Measurements from ENCODE around the gene KCNJ16.
A peak's percentile ranks its signal among the peaks of the same experiment; 100 is the strongest.

The KCNJ16 gene

GRCh38 chr17:70165383-70165782 is 90.4 kb downstream of the KCNJ16 start:
- DNase-seq (ENCODE audit: extremely low spot score) = no peak
- ChIA-PET POLR2A (no interaction called here), CTCF (interaction anchor here (1.1 kb wide), 1 partner anchor 13 kb away, joined by 3 read pairs; no protein-coding TSS in a partner anchor)
- TF ChIP-seq CTCF (IDR thresholded peaks at IDR 0.05; ENCODE audit: control extremely low read depth, extremely low read depth, low read depth, missing control alignments) = no peak

DNA sequence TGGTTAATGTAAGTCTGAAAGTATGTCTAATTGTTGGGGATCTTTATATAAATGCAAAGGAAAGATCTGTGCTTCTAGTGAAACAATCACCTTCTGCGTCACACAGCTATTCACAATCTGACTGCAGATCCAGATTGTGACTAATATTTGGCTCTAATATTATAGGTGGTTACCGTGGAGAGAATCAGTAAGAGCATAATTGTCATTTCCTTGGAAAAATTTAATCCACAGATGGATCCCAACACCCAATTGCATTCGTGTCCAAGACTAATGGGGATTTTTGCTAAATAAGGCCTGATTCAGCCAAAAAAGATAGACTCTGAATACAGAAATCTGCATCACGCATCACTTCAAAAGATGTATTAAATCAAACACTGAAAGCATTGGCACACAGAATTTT is 91.6 kb downstream of the KCNJ16 start:
- no peak for TF ChIP-seq CTCF (IDR thresholded peaks at IDR 0.05; ENCODE audit: control extremely low read depth, extremely low read depth, low read depth, missing control alignments)
- ChIA-PET POLR2A (no interaction called here), CTCF (interaction anchor here (1.1 to 1.3 kb wide), 3 partner anchors 11 to 35 kb away, joined by 3 read pairs; no protein-coding TSS in a partner anchor)
- no peak for DNase-seq (ENCODE audit: extremely low spot score)

DNA sequence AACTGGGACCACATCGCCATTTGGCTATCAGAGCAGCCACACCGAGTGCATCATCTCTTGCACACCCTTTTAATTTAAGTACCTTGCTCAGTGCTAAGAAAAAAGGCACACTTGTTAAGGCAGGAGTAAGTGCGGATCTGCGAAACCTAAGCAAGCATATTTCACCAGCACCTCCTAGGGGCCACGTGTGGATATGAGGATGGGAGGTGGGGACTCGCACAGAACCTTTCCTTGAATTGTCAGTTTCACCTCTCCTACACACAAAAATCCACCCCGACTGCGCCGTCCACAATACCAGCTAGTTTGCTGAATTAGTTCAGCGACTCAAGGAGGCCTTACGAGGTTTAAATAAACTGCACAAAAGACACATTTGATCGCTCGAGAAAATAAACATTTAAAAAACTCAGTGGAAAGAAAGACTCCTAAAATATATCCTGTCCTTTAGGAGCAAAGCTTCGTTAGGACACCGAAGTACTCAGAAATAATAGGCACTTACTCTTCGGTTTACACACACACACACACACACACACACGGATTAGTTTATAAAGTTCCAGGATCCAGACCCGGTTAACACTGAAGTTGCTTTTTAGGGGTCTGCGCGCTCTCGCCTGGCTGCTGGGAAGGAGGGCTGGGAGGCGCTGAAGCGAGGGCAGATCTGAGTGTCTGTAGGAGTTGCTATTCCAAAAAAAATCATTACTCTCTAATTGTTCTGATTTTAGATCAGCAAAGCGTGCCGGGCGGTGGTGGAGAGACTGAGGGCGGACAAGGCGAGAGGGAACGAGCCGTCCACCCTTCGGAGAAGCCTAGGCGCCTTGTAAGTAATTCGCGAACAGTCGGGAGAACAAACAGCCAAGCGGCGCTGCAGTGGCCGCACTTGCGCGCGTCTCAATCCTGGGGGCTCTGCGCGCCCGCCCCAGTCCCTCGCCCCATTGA is 93.3 kb downstream of the KCNJ16 start:
- POLR2A ChIA-PET = no interaction called here
- DNase-seq (ENCODE audit: extremely low spot score) = peak; percentile 46
- CTCF ChIA-PET = interaction anchor here (0.6 to 1.5 kb wide), 5 partner anchors 16 to 602 kb away, joined by 3 to 6 read pairs (median 4); no protein-coding TSS in a partner anchor
- TF ChIP-seq CTCF (IDR thresholded peaks at IDR 0.05; ENCODE audit: control extremely low read depth, extremely low read depth, low read depth, missing control alignments) = peak; percentile 42

DNA sequence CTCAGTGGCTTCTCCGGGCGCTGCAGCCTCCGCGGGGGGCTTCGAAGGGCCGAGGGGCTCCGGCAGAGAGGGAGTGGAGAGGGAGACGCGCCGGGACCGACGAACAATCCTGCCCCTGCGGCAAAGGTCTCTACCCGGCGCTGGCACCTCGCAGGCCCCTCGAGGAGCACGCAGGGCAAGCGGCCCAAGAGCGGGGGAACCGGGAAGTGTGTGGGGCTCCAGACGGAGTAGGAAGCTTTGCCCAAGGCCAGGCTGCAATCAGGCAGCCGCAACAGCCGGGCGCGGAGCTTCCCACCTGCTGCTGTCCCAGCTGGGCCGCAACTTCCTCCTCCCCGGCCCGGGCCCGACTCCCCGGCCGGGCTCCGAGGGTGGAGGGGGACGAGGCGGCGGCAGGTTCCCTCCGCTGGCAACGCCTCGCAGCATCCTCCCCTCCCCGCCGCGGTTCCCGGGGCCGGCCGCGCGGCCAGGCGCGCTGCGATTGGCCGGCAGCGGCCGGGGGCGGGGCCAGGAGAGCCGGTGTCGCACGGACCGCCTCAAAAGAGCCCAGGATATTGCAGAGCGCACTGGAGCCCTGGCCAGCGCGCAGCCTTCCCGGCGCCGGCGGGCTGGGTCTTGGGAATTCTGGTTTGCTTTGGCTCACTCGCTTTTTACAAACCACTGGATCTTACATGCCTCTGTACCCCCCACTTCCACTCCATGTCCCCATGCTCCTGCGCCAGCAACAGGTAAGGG is 94.1 kb downstream of the KCNJ16 start, which contains the start of gene KCNJ2:
TSS of gene KCNJ2 (plus strand) at position 556 of the 732 bp plus-strand sequence. CDS start 5,508 bp downstream, outside the sequence.
- DNase-seq (ENCODE audit: extremely low spot score) = peak; percentile 89
- ChIA-PET POLR2A (no interaction called here), CTCF (interaction anchor here (1.7 kb wide), 1 partner anchor 562 kb away, joined by 4 read pairs; no protein-coding TSS in a partner anchor)
- no peak for TF ChIP-seq CTCF (IDR thresholded peaks at IDR 0.05; ENCODE audit: control extremely low read depth, extremely low read depth, low read depth, missing control alignments)

DNA sequence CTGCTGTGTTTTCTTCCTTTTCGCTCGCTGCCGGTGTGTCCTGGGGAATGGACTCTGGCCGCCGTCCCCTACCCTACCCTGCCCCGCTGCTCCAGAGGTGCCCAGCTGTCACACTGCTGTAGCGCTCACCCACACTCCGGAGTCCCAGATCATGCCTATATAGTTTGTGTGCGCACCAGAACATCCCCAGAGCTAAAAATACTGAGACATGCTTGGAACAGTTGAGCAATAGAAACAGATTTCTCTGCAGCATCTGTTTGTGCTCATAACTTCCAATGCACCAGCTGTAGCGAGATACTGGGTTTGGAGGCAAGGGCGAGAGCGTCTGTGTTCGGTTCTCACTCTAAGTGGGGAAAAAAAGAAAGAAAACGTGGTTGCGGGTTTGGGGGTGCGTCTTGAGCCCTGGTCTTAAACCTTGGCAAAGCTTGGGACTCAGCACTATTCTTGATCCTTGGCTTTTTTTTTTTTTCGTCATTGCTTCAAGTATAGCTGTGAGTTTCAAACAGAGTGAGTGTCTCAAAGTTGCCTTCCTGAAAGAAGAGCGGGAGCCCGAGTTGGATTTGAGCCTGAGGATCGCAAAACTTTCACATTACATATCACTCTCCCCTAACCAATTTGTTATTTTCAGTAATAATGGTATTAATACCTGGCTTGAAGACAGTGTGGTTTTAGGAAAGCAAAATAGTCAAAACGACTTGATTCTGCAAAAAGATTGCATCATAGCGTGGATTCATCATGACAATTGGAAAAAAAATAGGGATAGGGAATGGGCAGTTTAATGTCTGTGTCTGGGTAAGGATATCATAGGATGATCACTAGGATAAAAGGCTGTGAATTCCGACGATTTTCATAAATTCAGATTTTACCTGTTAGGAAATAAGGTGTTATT is 94.9 kb downstream of the KCNJ16 start:
- DNase-seq (ENCODE audit: extremely low spot score) = no peak
- TF ChIP-seq CTCF (IDR thresholded peaks at IDR 0.05; ENCODE audit: control extremely low read depth, extremely low read depth, low read depth, missing control alignments) = no peak
- ChIA-PET POLR2A (interaction anchor here (0.7 kb wide), 1 partner anchor 774 kb away, joined by 5 read pairs; no protein-coding TSS in a partner anchor), CTCF (interaction anchor here (1.5 to 1.8 kb wide), 3 partner anchors 12 to 563 kb away, joined by 3 to 4 read pairs (median 4); no protein-coding TSS in a partner anchor)

Measured in GM10248 (cell line).